ENCODE data around the gene TMX4. TPM values are rescaled to one million over a fixed set of nuclear protein-coding genes. Genes with fewer than 3 reads are reported as not detected.

TMX4 gene
- total and polyA plus RNA-seq, 2 of the 4 experiments (the other 2 are of a cell fraction): 5.4 to 13.6 TPM

DNA sequence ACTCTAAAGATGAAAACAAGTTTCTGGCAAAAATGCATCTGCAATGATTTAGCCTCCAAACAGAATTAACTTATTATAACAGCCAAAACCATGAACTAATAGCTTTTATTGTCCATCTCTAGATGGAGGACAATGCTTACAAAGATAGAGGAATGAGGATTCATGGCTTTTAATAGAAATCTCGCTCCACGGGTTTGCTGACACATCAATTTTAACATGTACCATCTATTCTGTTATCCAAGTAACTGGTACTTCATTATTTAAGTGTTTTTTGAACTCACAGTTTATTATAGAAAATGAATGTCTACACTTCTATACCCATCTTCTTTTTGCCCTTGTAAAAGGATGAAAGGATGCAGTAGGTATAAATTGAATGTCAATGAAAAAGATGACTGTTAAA, 10.8 kb downstream of the TMX4 start:
- no peak overlapping the region for H2AK9ac ChIP-seq (replicated peaks; ENCODE audit: low read depth, low read length, poor library complexity)
- no peak overlapping the region for H3K4me3 ChIP-seq (ENCODE audit: insufficient read depth, low read depth, low read length)
- BruUV-seq (replicated peaks): no TSS peak
- no peak overlapping the region for H2BK120ac ChIP-seq (ENCODE audit: low read depth, low read length)
- H3K79me1 ChIP-seq (ENCODE audit: low read depth in 1 of 2, low read length in 2 of 2): no peaks in the 10 kb centered on the region; a peak in 1 of 4 replicates
- H2AK5ac ChIP-seq (ENCODE audit: low read depth, low read length): no peak overlapping the region
- no peak overlapping the region for H3K27ac ChIP-seq (ENCODE audit: insufficient read depth, low read length)
- TF ChIP-seq USF2 (IDR thresholded peaks at IDR 0.05; ENCODE audit: low read depth, low read length) (no peak), MAZ (IDR thresholded peaks at IDR 0.05; ENCODE audit: borderline replicate concordance, low read depth, low read length) (no peak), MAFK (IDR thresholded peaks at IDR 0.05; ENCODE audit: low read depth, low read length) (peak; percentile 96)
- ChIA-PET POLR2A (ENCODE audit: unreplicated experiment) (no interaction called here), CTCF (interaction anchor here (1.5 kb wide), 1 partner anchor 18 kb away, joined by 4 read pairs; no protein-coding TSS in a partner anchor)
- H3K4me1 ChIP-seq (ENCODE audit: control insufficient read depth, insufficient read depth, low read length): no peaks in the 10 kb centered on the region
- no peak overlapping the region for H3K9ac ChIP-seq (ENCODE audit: low read depth, low read length)
- no peak overlapping the region for H2BK20ac ChIP-seq (ENCODE audit: low read depth, low read length)
- H3K18ac ChIP-seq (ENCODE audit: low read depth, low read length): no peak overlapping the region
- H3K27me3 ChIP-seq (ENCODE audit: control insufficient read depth, insufficient read depth, low read length): no peaks in the 10 kb centered on the region
- no peak overlapping the region for H2BK15ac ChIP-seq (ENCODE audit: low read depth, low read length)
- H3K9me3 ChIP-seq (ENCODE audit: control insufficient read depth, insufficient read depth, low read length): no peaks in the 10 kb centered on the region
- H4K91ac ChIP-seq (ENCODE audit: insufficient read depth, low read depth, low read length): no peak overlapping the region
- no CpG with 5 or more reads among the region's 2 CpGs for WGBS, 2 experiments (ENCODE audit: extremely low coverage in 2 of 2, insufficient read length in 1 of 2)
- ATAC-seq (ENCODE audit: low read depth) (no peak), DNase-seq (no peak)
- H2AFZ ChIP-seq (replicated peaks; ENCODE audit: low read length, poor library complexity): no peak overlapping the region
- H4K5ac ChIP-seq (ENCODE audit: low read depth, low read length): no peak overlapping the region
- no peak overlapping the region for H3K23ac ChIP-seq (ENCODE audit: low read depth, low read length)
- no peak overlapping the region for H4K8ac ChIP-seq (ENCODE audit: low read depth in 2 of 2, low read length in 2 of 2)
- H3K56ac ChIP-seq (ENCODE audit: extremely low read depth, insufficient read depth, low read length): no peak overlapping the region
- H3K9me1 ChIP-seq (ENCODE audit: insufficient read depth, low read length): 0 out of 2 replicates have a peak, but pooled peaks cover 3% of the 10 kb centered on the region
- dilution Hi-C loops (cut with HindIII; ENCODE audit: low sequenced_read_pairs, unreplicated experiment): no loop called here
- H2BK5ac ChIP-seq (ENCODE audit: low read depth, low read length, poor library complexity, severe bottlenecking): no peak overlapping the region
- in situ Hi-C loops (cut with MboI; ENCODE audit: low sequenced_read_pairs): no loop called here
- H4K20me1 ChIP-seq (ENCODE audit: insufficient read depth, low read length): no peaks in the 10 kb centered on the region
- intact Hi-C loops (cut with micrococcal nuclease): no loop called here
- no peak overlapping the region for H3K4me2 ChIP-seq (ENCODE audit: low read depth, low read length)
- no peak overlapping the region for H3K14ac ChIP-seq (replicated peaks; ENCODE audit: low read depth, low read length)
- H3K4ac ChIP-seq (ENCODE audit: low read depth, low read length): no peak overlapping the region
- H3K36me3 ChIP-seq (ENCODE audit: control insufficient read depth, insufficient read depth, low read length): no peaks in the 10 kb centered on the region

All from IMR-90 (cell line).